Endothelial cell of umbilical vein (primary cell): Measurements from ENCODE around the gene NCAPH2.

Source experiments
- FOS ChIP-seq: IDR thresholded peaks from 2 replicates; pipeline ENCODE4 v1.6.1; 2011; ENCODE audit warnings: mild to moderate bottlenecking, low read length, moderate library complexity, borderline replicate concordance; ENCODE audit not compliant: insufficient read depth
- TF ChIP-seq, protein P1 (sequence below), 2 donors: IDR thresholded peaks; 1 replicate in 1 of 2; 2 replicates in 1 of 2; pipeline ENCODE4 v1.5.1; 2011; ENCODE audit warnings: low read length in 2 of 2, mild to moderate bottlenecking in 2 of 2, moderate library complexity in 2 of 2, control low read depth in 1 of 2, inconsistent platforms in 1 of 2, low read depth in 1 of 2; ENCODE audit not compliant: insufficient read depth in 1 of 2; ENCODE audit errors: extremely low read depth in 1 of 2

DNA sequence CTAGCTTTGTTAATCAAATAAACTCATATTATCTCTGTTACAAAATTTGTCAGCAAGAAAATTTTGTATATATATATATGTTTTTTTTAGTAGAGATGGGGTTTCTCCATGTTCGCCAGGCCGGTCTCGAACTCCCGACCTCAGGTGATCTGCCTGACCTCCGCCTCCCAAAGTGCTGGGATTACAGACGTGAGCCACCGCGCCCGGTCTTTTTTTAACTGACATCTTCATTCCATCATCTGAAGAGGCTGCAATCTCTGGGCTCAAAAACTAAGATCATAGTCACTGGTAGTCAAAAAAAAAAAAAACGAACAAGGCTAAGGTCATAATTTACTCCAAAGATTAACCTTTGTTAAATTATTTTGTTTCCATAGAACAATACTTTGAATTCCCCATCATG, 32.4 kb downstream of the NCAPH2 start:
- TF ChIP-seq, protein P1, sequence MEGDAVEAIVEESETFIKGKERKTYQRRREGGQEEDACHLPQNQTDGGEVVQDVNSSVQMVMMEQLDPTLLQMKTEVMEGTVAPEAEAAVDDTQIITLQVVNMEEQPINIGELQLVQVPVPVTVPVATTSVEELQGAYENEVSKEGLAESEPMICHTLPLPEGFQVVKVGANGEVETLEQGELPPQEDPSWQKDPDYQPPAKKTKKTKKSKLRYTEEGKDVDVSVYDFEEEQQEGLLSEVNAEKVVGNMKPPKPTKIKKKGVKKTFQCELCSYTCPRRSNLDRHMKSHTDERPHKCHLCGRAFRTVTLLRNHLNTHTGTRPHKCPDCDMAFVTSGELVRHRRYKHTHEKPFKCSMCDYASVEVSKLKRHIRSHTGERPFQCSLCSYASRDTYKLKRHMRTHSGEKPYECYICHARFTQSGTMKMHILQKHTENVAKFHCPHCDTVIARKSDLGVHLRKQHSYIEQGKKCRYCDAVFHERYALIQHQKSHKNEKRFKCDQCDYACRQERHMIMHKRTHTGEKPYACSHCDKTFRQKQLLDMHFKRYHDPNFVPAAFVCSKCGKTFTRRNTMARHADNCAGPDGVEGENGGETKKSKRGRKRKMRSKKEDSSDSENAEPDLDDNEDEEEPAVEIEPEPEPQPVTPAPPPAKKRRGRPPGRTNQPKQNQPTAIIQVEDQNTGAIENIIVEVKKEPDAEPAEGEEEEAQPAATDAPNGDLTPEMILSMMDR (IDR thresholded peaks at IDR 0.05; ENCODE audit: extremely low read depth in 1 of 2, insufficient read depth in 1 of 2, low read depth in 1 of 2, low read length in 2 of 2), result no peak
- no peak for TF ChIP-seq FOS
